Measurements from ENCODE around the gene NDUFS8.

NDUFS8 gene

GRCh38 chr11:68065841-68066240 lies 35.4 kb downstream of the NDUFS8 start:
- no peak for TF ChIP-seq CEBPB (IDR thresholded peaks at IDR 0.05)
- no peak for TF ChIP-seq TCF12 (IDR thresholded peaks at IDR 0.05; ENCODE audit: low read depth)
- no peak for TF ChIP-seq ZBTB7A (IDR thresholded peaks at IDR 0.05; ENCODE audit: low read depth)
- TF ChIP-seq MAX (IDR thresholded peaks at IDR 0.05), result no peak
- no peak for TF ChIP-seq TEAD4 (IDR thresholded peaks at IDR 0.05)
- TF ChIP-seq CREB1 (IDR thresholded peaks at IDR 0.05; ENCODE audit: low read depth), result no peak
- TF ChIP-seq YY1 (IDR thresholded peaks at IDR 0.05; ENCODE audit: low read depth), result no peak
- TF ChIP-seq FOXM1 (IDR thresholded peaks at IDR 0.05; ENCODE audit: borderline replicate concordance, low read depth), result no peak
- no peak for TF ChIP-seq TAF1 (IDR thresholded peaks at IDR 0.05; ENCODE audit: low read depth)
- TF ChIP-seq RAD21 (IDR thresholded peaks at IDR 0.05; ENCODE audit: low read depth), result no peak
- no peak for TF ChIP-seq REST (IDR thresholded peaks at IDR 0.05; ENCODE audit: low read depth)
- TF ChIP-seq USF1 (IDR thresholded peaks at IDR 0.05), result no peak
- no peak for TF ChIP-seq NFIC (IDR thresholded peaks at IDR 0.05)
- TF ChIP-seq EP300 (IDR thresholded peaks at IDR 0.05; ENCODE audit: borderline replicate concordance), result no peak
- TF ChIP-seq EGR1 (IDR thresholded peaks at IDR 0.05), result no peak

- TF ChIP-seq REST (IDR thresholded peaks at IDR 0.05; ENCODE audit: low read depth), result no peak
- TF ChIP-seq YY1 (IDR thresholded peaks at IDR 0.05; ENCODE audit: low read depth), result no peak
- no peak for TF ChIP-seq FOXM1 (IDR thresholded peaks at IDR 0.05; ENCODE audit: borderline replicate concordance, low read depth)
- TF ChIP-seq USF1 (IDR thresholded peaks at IDR 0.05), result no peak
- no peak for TF ChIP-seq ZBTB7A (IDR thresholded peaks at IDR 0.05; ENCODE audit: low read depth)
- no peak for TF ChIP-seq CEBPB (IDR thresholded peaks at IDR 0.05)
- no peak for TF ChIP-seq CREB1 (IDR thresholded peaks at IDR 0.05; ENCODE audit: low read depth)
- no peak for TF ChIP-seq TAF1 (IDR thresholded peaks at IDR 0.05; ENCODE audit: low read depth)
- no peak for TF ChIP-seq TEAD4 (IDR thresholded peaks at IDR 0.05)
- no peak for TF ChIP-seq RAD21 (IDR thresholded peaks at IDR 0.05; ENCODE audit: low read depth)
- TF ChIP-seq EP300 (IDR thresholded peaks at IDR 0.05; ENCODE audit: borderline replicate concordance), result no peak
- TF ChIP-seq NFIC (IDR thresholded peaks at IDR 0.05), result no peak
- no peak for TF ChIP-seq EGR1 (IDR thresholded peaks at IDR 0.05)
- no peak for TF ChIP-seq TCF12 (IDR thresholded peaks at IDR 0.05; ENCODE audit: low read depth)
These were observed 36.3 kb downstream of the NDUFS8 start for GRCh38 chr11:68066742-68067141.

- TF ChIP-seq REST (IDR thresholded peaks at IDR 0.05; ENCODE audit: low read depth) (no peak), NFIC (IDR thresholded peaks at IDR 0.05) (no peak), TAF1 (IDR thresholded peaks at IDR 0.05; ENCODE audit: low read depth) (no peak)
These were observed 37.5 kb downstream of the NDUFS8 start for GRCh38 chr11:68067991-68068390.

GRCh38 chr11:68071281-68072048 lies 41.0 kb downstream of the NDUFS8 start:
- TF ChIP-seq ZBTB7A (IDR thresholded peaks at IDR 0.05; ENCODE audit: low read depth) (no peak), EP300 (IDR thresholded peaks at IDR 0.05; ENCODE audit: borderline replicate concordance) (no peak), TAF1 (IDR thresholded peaks at IDR 0.05; ENCODE audit: low read depth) (no peak), YY1 (IDR thresholded peaks at IDR 0.05; ENCODE audit: low read depth) (no peak), RAD21 (IDR thresholded peaks at IDR 0.05; ENCODE audit: low read depth) (no peak), FOXM1 (IDR thresholded peaks at IDR 0.05; ENCODE audit: borderline replicate concordance, low read depth) (no peak), MAX (IDR thresholded peaks at IDR 0.05) (no peak), EGR1 (IDR thresholded peaks at IDR 0.05) (no peak), REST (IDR thresholded peaks at IDR 0.05; ENCODE audit: low read depth) (no peak), USF1 (IDR thresholded peaks at IDR 0.05) (no peak), NFIC (IDR thresholded peaks at IDR 0.05) (no peak), TCF12 (IDR thresholded peaks at IDR 0.05; ENCODE audit: low read depth) (no peak), CREB1 (IDR thresholded peaks at IDR 0.05; ENCODE audit: low read depth) (no peak), CEBPB (IDR thresholded peaks at IDR 0.05) (no peak)
